HG02840 (cell line): ENCODE measurements around the gene PEMT.
"Not testable (repeated sequence)": the region's sequence is repeated elsewhere in the genome, so short reads cannot be mapped to it uniquely, and the experiment has no call there.

Experiments used
- ATAC-seq: cut with Tn5 transposase; IDR thresholded peaks from one replicate; pipeline ENCODE4 v1.9.1; 2021; ENCODE audit warnings: mild to moderate bottlenecking, moderate library complexity, moderate number of reproducible peaks; ENCODE audit not compliant: unreplicated experiment, low FRiP score

PEMT gene

DNA sequence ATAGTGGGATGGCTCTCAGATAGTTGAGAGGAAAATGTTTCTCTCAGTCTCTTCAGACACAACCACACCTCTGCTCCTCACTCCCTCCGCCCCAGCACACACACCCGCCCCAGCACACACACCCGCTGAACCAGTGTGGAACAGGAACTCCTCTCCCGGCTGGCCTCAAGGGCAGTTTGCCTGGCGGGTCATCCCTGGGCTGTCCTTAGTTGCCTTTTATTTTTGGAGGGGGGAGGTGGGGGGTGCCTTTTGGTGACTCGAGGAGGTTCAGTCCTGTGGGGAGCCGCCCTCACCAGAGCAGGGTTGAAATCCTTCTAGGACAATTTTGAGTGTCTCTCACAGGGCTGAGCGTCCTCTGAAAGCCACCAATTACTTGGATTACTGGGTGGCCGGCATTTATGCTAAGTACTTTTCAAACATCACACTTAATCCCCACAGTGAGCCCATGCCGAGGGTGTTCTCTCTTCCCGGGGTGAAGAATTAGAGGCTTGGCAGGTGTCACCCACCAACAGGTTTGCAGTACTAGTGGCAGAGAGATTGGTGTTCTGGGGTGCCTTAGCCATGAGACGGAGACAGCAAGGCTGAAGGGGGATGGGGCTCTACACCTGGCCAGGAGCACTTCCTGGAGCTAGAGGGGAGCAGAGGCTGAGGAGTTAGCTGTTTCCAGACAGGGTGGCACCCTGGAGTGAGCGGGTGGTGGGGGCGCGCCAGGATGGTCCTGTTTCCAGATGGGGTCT is 98.1 kb downstream of the PEMT start:
- ATAC-seq, result no peak

DNA sequence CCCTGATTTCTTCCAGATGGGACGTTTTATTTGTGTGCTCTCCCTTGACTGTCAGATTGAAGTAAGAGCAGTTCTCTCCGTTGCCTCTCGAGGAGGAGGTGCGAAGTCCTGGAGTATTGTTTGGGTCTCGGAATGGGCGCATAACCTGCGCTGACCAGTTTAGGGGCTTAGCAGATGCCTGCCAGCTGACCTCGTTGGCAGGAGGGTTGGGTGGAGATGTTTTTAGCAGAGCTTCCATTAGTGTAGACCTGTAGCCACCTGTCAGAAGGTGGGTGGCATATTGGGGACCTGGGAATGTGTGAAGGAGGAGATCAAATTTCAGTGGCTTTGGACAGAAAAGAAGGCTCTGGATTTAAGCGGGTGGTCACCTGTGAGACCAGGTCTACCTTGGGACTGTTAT is 98.9 kb downstream of the PEMT start:
- ATAC-seq, result no peak

- ATAC-seq, result no peak
Measured at GRCh38 chr17:17492085-17492484, 99.4 kb downstream of the PEMT start.

DNA sequence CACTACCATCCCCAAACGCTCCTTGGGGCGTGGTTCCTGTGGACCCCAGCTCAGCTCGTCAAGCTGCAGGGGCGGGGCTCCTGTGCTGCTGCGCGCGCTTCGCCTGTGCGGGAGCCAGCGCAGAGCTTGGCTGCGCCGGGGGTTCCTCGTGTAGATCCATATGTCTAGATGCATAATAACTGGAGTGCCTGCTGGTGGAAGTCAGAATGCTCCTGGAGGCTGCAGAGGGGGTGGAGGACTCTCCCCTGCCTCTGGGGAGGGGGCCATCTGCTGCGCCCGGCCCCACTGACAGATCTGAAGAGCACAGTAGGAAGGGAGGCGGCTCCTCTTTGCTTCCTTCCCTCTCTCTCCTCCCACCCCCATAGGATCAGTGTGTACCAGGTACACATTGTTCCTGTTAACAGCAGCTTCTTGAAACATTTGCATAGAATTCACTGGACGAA is 99.9 kb downstream of the PEMT start:
- no peak for ATAC-seq

- no peak for ATAC-seq
Measured at GRCh38 chr17:17491031-17491471, 100.5 kb downstream of the PEMT start.

GRCh38 chr17:17487998-17488397 is 103.5 kb downstream of the PEMT start:
- no peak for ATAC-seq

DNA sequence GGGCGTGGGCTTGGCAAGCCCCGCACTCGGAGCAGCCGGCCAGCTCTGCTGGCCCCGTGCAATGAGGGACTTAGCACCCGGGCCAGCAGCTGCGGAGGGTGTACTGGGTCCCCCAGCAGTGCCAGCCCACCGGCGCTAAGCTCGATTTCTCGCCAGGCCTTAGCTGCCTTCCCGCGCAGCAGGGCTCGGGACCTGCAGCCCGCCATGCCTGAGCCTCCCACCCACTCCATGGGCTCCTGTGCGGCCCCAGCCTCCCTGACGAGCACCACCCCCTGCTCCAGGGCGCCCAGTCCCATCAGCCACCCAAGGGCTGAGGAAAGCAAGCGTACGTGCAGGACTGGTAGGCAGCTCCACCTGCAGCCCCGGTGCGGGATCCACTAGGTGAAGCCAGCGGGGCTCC is 105.1 kb downstream of the PEMT start:
- ATAC-seq, result not testable (repeated sequence)

DNA sequence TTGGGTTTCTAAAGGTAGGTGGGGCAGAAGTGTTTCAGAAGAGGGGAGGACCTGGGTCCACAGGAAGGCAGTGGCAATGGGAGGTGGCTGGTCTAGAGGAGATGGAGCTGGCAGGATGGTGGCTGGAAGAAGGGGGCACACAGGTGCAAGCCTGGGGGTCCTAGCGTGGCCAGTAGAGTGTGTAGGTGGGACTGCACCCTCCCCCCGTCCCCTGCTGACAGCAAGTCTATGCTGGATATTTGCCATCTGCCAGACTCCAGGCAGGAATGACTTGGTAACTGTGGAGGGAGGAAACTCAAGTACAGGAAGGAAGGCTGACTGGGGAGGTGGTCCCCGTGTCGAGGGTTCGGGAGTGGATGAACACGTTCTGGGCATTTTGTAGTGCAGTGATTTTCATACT is 106.1 kb downstream of the PEMT start:
- ATAC-seq, result no peak

GRCh38 chr17:17484451-17484899 is 107.0 kb downstream of the PEMT start:
- ATAC-seq, result no peak

DNA sequence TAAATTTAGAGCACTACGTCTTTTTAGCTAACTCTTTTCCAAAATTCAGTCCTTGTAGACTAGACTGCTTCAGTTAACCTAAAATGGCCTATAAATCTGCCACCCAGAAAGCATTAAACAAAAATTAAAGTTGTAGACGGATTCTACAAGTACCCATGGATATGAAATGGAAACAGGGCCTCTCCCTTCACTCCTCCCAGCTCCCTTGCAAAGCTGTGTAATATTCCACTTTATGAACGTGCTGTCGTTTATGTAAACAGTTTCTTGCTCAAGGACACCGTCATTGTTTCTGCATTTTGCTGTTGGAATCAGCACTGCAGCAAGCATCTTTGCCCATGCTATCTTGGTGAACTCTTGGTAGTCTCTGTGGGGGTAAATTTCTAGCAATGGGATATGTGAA is 109.6 kb downstream of the PEMT start:
- ATAC-seq, result no peak

DNA sequence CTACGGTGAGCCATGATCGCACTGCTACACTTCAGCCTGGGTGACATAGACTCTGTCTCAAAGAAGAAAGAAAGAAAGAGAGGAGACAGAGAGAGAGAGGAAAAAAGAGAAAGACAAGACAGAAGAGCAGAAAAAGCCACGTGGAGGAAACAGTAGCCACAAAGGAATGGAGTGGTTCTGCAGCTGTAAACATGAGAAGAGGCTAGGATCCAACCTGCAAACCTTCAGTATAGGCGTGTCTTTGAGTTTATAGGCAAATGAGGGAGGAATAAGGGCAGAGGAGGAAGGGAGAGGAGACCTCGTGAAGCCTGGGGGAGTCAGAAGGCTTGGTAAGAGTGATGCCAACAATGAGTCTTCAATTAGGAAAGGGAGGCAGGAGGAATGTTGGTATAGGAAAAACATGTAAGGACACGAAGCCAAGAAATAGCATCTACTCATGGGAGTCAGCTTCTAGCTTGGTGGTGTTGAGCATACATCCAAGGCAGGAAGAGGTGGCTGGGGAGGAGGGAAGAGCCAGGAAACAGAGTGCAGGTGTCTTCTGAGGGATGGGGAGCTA is 110.8 kb downstream of the PEMT start:
- ATAC-seq, result no peak

DNA sequence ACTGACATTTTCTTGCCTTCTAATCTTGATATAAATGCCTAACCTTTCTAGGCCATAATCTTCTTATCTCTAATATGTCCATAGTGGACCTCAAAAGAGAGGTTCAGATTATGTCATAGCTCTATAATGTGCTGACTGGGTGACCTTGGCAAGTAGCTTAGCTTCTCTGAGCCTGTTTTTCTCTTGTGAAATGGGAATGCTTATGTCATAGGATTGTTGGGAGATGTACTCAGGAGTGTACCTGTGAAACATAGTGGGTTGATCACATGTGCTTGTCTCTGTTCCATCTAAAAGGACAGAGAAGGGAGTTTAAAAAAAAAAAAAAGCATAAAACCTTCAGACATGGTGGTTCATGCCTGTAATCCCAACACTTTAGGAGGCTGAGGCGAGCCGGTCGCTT is 112.3 kb downstream of the PEMT start:
- no peak for ATAC-seq

GRCh38 chr17:17476865-17477467 is 114.5 kb downstream of the PEMT start, which contains the start of gene MED9:
Gene MED9 (plus strand): TSS chr17:17477000. CDS start chr17:17477042, 42 bp downstream.
- peak; percentile 82 for ATAC-seq

GRCh38 chr17:17474341-17474740 is 117.2 kb downstream of the PEMT start:
- no peak for ATAC-seq

- ATAC-seq, result no peak
Measured at GRCh38 chr17:17472333-17472920, 119.1 kb downstream of the PEMT start.

- no peak for ATAC-seq
Measured at GRCh38 chr17:17469996-17470395, 121.5 kb downstream of the PEMT start.

DNA sequence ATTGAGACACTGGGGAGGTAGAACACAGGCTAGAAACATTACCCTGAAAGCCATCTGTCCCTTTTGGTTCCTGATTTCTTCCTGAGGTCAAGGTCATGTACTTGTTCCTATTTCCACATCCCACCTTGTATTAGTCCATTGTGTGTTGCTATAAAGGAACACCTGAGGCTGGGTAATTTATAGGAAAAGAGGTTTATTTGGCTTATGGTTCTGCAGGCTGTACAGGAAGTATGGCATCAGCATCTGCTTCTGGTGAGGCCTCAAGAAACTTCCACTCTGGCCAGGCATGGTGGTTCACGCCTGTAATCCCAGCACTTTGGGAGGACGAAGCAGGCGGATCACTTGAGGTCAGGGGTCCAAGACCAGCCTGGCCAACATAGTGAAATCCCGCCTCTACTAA is 122.2 kb downstream of the PEMT start:
- no peak for ATAC-seq

DNA sequence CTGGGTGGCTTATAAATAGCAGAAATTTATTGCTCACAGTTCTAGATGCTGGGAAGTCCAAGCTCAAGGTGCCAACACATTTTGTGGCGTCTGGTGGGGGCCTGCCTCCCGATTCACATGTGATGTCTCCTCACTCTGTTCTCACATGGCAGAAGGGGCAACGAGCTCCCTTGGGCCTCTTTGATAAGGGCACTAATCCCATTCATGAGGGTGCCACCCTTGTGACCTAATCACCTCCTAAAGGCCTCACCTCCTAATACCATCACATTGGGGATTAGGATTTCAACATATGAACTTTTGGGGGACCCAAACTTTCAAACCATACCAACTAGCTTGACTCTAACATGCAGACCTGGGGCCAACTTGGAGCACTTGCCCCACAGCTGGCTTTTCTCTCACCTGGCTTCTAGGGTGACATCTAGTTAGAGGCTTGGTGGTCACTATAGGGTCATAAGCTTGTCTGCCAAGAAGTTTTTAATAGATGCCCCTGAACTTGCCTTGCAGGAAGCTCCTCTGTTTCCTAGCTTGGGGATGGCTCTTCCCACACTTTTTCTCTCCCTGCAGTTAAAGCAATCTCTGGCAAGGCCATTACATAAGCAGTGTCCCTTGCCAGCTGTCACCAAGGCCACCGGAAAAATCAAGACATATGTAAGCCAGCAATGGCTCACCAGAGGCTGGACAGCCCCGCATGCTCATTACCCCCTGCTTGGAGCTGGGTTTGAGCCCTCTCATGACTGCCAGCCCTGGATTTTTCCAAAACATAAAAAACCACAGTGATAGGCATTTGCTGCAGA is 123.1 kb downstream of the PEMT start:
- no peak for ATAC-seq

- ATAC-seq, result no peak
Measured at GRCh38 chr17:17467720-17468119, 123.8 kb downstream of the PEMT start.

- no peak for ATAC-seq
Measured at GRCh38 chr17:17467016-17467415, 124.5 kb downstream of the PEMT start.

GRCh38 chr17:17466511-17466910 is 125.0 kb downstream of the PEMT start:
- ATAC-seq, result no peak
